ENCODE results near the gene WDFY1.

The WDFY1 gene

GRCh38 chr2:223856021-223856420 lies 89.1 kb downstream of the WDFY1 start:
- DNase-seq, result no peak

- DNase-seq, result no peak
Observed at GRCh38 chr2:223855426-223855825, 89.7 kb downstream of the WDFY1 start.

GRCh38 chr2:223854741-223855140 lies 90.4 kb downstream of the WDFY1 start:
- DNase-seq, result no peak

GRCh38 chr2:223853425-223853837 lies 91.7 kb downstream of the WDFY1 start:
- no peak for DNase-seq

- DNase-seq, result no peak
Observed at GRCh38 chr2:223852281-223852795, 92.8 kb downstream of the WDFY1 start.

- no peak for DNase-seq
Observed at GRCh38 chr2:223847410-223847809, 97.7 kb downstream of the WDFY1 start.

- DNase-seq, result no peak
Observed at GRCh38 chr2:223846515-223846914, 98.6 kb downstream of the WDFY1 start.

GRCh38 chr2:223841436-223842190 lies 103.5 kb downstream of the WDFY1 start:
- peak in 3 of 4 experiments; percentile 33 to 59 (median 58) for DNase-seq

- DNase-seq, result peak; percentile 37 to 74 (median 60)
Observed at GRCh38 chr2:223837287-223838061, 107.7 kb downstream of the WDFY1 start, which contains the start of gene AP1S3. Gene AP1S3, minus strand, starts transcription at chr2:223837582. Its CDS starts 132 bp downstream, at chr2:223837450.

- DNase-seq, result peak; percentile 70 to 86 (median 76)
Observed at GRCh38 chr2:223835701-223836532, 109.2 kb downstream of the WDFY1 start.

- DNase-seq, result no peak
Observed at GRCh38 chr2:223834431-223834830, 110.7 kb downstream of the WDFY1 start.

GRCh38 chr2:223832241-223832903 lies 112.8 kb downstream of the WDFY1 start:
- no peak for DNase-seq

- no peak for DNase-seq
Observed at GRCh38 chr2:223829128-223829527, 116.0 kb downstream of the WDFY1 start.

GRCh38 chr2:223828314-223828713 lies 116.8 kb downstream of the WDFY1 start:
- no peak for DNase-seq

GRCh38 chr2:223826995-223827394 lies 118.1 kb downstream of the WDFY1 start:
- no peak for DNase-seq

Measured in suppressor macrophage (primary cell).